GM12878 (cell line): ENCODE data around the gene KRTAP9-8. TPM values are rescaled to one million over a fixed set of nuclear protein-coding genes. Genes with fewer than 3 reads are reported as not detected.

Source experiments
- ATAC-seq: fragments of 200-7000 bp; cut with Tn5 transposase; 3 replicates; pipeline ENCODE4 v1.9.1; 2020; ENCODE audit warnings: mild to moderate bottlenecking, moderate library complexity
- BruUV-seq: library from RNA; stranded (reverse); fragments of 400-500 nt; replicated peaks from 2 replicates; lab custom pipeline; 2021; lab: Mats Ljungman, UMichigan
- CTCF ChIA-PET: fragments of 300-600 bp; sonication (Branson Sonifier 250); formaldehyde crosslinking; extraction: SDS; loops from one replicate; lab custom pipeline; 2021; ENCODE audit warnings: inconsistent platforms; lab: Yijun Ruan, JAX
- POLR2A ChIA-PET: fragments of 350-600 bp; formaldehyde crosslinking; extraction: SDS; loops from one replicate; lab custom pipeline; 2021; ENCODE audit warnings: inconsistent platforms; lab: Charles Lee
- RAD21 ChIA-PET: fragments of 300-600 bp; sonication (Branson Sonifier 250); formaldehyde crosslinking; loops from one replicate; lab custom pipeline; 2023; ENCODE audit warnings: antibody characterized with exemption; ENCODE audit not compliant: unreplicated experiment; lab: Charles Lee
- SMC1A ChIA-PET: fragments of 300-600 bp; sonication (Branson Sonifier 250); formaldehyde crosslinking; loops from one replicate; lab custom pipeline; 2023; ENCODE audit not compliant: unreplicated experiment, uncharacterized antibody; lab: Charles Lee
- DNase-seq: peaks from one replicate; pipeline ENCODE4 v3.0.0-alpha.2; 2011; ENCODE audit warnings: low read depth, low spot score
- FAIRE-seq: peaks from 3 replicates; lab custom pipeline; 2011; peaks lifted over from hg19 to GRCh38; lab: Jason Lieb, UNC
- H2AFZ ChIP-seq: 2 replicates; pipeline ENCODE4 v1.6.0; 2011; ENCODE audit warnings: low read depth, low read length, control low read depth; ENCODE audit not compliant: control insufficient read depth
- H3K27ac ChIP-seq: 2 replicates; pipeline ENCODE4 v1.5.1; 2011; ENCODE audit warnings: control low read depth; ENCODE audit not compliant: control insufficient read depth, insufficient read depth
- H3K27me3 ChIP-seq, 2 experiments: replicated peaks in 1 of 2; 2 replicates each; pipeline versions ENCODE4 v1.6.0 to v1.6.1; 2011; ENCODE audit warnings: low read length in 1 of 2; ENCODE audit not compliant: control insufficient read depth in 2 of 2, insufficient read depth in 2 of 2
- H3K36me3 ChIP-seq, 2 experiments: 2 replicates each; pipeline ENCODE4 v1.5.1; 2011; ENCODE audit warnings: low read length in 1 of 2; ENCODE audit not compliant: control insufficient read depth in 2 of 2, insufficient read depth in 2 of 2
- H3K4me1 ChIP-seq: 2 replicates; pipeline ENCODE4 v1.6.1; 2011; ENCODE audit warnings: mild to moderate bottlenecking, low read length, moderate library complexity, mixed read lengths; ENCODE audit not compliant: control insufficient read depth, insufficient read depth
- H3K4me2 ChIP-seq: 2 replicates; pipeline ENCODE4 v1.6.0; 2011; ENCODE audit warnings: control low read depth; ENCODE audit not compliant: control insufficient read depth, insufficient read depth
- H3K4me3 ChIP-seq: fragments of 200-600 bp; sonication (generic); 2 replicates; pipeline ENCODE4 v1.5.1; 2016
- H3K79me2 ChIP-seq: 2 replicates; pipeline ENCODE4 v1.6.0; 2011; ENCODE audit warnings: low read length; ENCODE audit not compliant: control insufficient read depth, insufficient read depth
- H3K9ac ChIP-seq: 2 replicates; pipeline ENCODE4 v1.8.0; 2011; ENCODE audit warnings: low read length, control low read depth, mixed read lengths; ENCODE audit not compliant: control insufficient read depth, insufficient read depth
- H3K9me3 ChIP-seq: replicated peaks from 3 replicates; pipeline ENCODE4 v1.5.1; 2011; ENCODE audit warnings: mild to moderate bottlenecking, low read length; ENCODE audit not compliant: control insufficient read depth, insufficient read depth
- H4K20me1 ChIP-seq: 2 replicates; pipeline ENCODE4 v1.6.0; 2011; ENCODE audit not compliant: control insufficient read depth, insufficient read depth
- CBX3 ChIP-seq: fragments of 200-600 bp; sonication (generic); IDR thresholded peaks from 2 replicates; pipeline ENCODE4 v1.6.1; 2016; ENCODE audit warnings: low read depth, borderline replicate concordance
- ETV6 ChIP-seq, 2 experiments: fragments of 450-650 bp in 1 of 2; IDR thresholded peaks in 1 of 2; conservative IDR thresholded peaks in 1 of 2; 2 replicates each; pipeline ENCODE4 v1.6.1; 2014; ENCODE audit warnings: antibody characterized with exemption in 1 of 2, borderline replicate concordance in 1 of 2, low read depth in 1 of 2, mild to moderate bottlenecking in 1 of 2, moderate library complexity in 1 of 2
- FOS ChIP-seq: IDR thresholded peaks from 3 replicates; pipeline ENCODE4 v1.6.1; 2011; ENCODE audit warnings: borderline replicate concordance; ENCODE audit not compliant: insufficient read length; ENCODE audit errors: extremely low read depth
- MAX ChIP-seq: IDR thresholded peaks from 2 replicates; pipeline ENCODE4 v1.6.1; 2012; ENCODE audit warnings: low read depth, low read length, improper control_type of control experiment
- MYC ChIP-seq: IDR thresholded peaks from 2 replicates; pipeline ENCODE4 v1.6.1; 2011; ENCODE audit warnings: mild to moderate bottlenecking, low read length, moderate library complexity, inconsistent platforms; ENCODE audit not compliant: insufficient read depth, insufficient replicate concordance, insufficient read length, severe bottlenecking
- NR2C2 ChIP-seq: IDR thresholded peaks from 2 replicates; pipeline ENCODE4 v1.6.1; 2011; ENCODE audit warnings: borderline replicate concordance, low read depth; ENCODE audit not compliant: control insufficient read depth, insufficient read length
- PAX8 ChIP-seq: fragments of 450-650 bp; IDR thresholded peaks from 2 replicates; pipeline ENCODE4 v1.6.1; 2017; ENCODE audit warnings: mild to moderate bottlenecking, moderate library complexity
- SIX5 ChIP-seq: IDR thresholded peaks from 2 replicates; pipeline ENCODE4 v1.6.1; 2011; ENCODE audit warnings: mild to moderate bottlenecking, low read depth, low read length, moderate library complexity; ENCODE audit not compliant: severe bottlenecking
- SRF ChIP-seq, 2 experiments: IDR thresholded peaks; 2 replicates each; pipeline ENCODE4 v1.6.1; 2011; ENCODE audit warnings: low read depth in 2 of 2, low read length in 2 of 2, mild to moderate bottlenecking in 1 of 2, moderate library complexity in 1 of 2
- TCF3 ChIP-seq: IDR thresholded peaks from 2 replicates; pipeline ENCODE4 v1.6.1; 2012; ENCODE audit warnings: low read depth, mild to moderate bottlenecking, low read length, borderline replicate concordance; ENCODE audit not compliant: insufficient read depth
- ZZZ3 ChIP-seq: IDR thresholded peaks from 2 replicates; pipeline ENCODE4 v1.6.1; 2011; ENCODE audit warnings: low read depth; ENCODE audit not compliant: control insufficient read depth, insufficient read length
- WGBS: methylation state at CpG from one replicate; pipeline ENCODE4 v1.1.6; 2016; ENCODE audit warnings: low lambda C conversion rate; ENCODE audit not compliant: insufficient replicate concordance, insufficient coverage; ENCODE audit errors: missing lambda C conversion rate; 5-methylcytosine and 5-hydroxymethylcytosine counted together
- in situ Hi-C: fragments of 300-500 bp; cut with MboI; formaldehyde crosslinking; loops from 9 replicates; pipeline ENCODE4 v1.14.3; 2018; ENCODE audit warnings: mixed read lengths
- intact Hi-C: fragments of 100-400 bp; cut with micrococcal nuclease; formaldehyde crosslinking; loops from one replicate; pipeline ENCODE4 v1.14.2; 2022; ENCODE audit not compliant: unreplicated experiment
- polyA plus RNA-seq, 11 experiments: library from polyadenylated mRNA; depleted of rRNA in 4 of 11; unstranded in 6 of 11; stranded (reverse) in 5 of 11; fragments of >200 nt; fragmentation: Nextera tagmentation in 4 of 11; fragmentation: Illumina TruSeq in 1 of 11; extraction: Ambion mirVana in 4 of 11; extraction: Trizol in 1 of 11; gene quantifications; 1 replicate in 1 of 11; 2 replicates in 10 of 11; pipeline versions ENCODE4 v1.2.1 to v1.2.3, GENCODE V29; 2011 to 2016; ENCODE audit warnings: inconsistent platforms in 2 of 11, missing spikeins in 2 of 11, low read depth in 1 of 11
- total RNA-seq, 4 experiments: library from RNA; depleted of rRNA in 3 of 4; stranded (reverse); fragments of >200 nt in 3 of 4; fragmentation: Illumina TruSeq in 1 of 4; extraction: Trizol in 1 of 4; gene quantifications; 2 replicates each; pipeline versions ENCODE4 v1.2.1 to v1.2.3, GENCODE V29; 2013 to 2021
- TF ChIP-seq, protein P1 (sequence below): fragments of 450-650 bp; conservative IDR thresholded peaks from 2 replicates; pipeline ENCODE4 v1.6.1; 2017; ENCODE audit warnings: mild to moderate bottlenecking, moderate library complexity
- TF ChIP-seq, protein P2 (sequence below): IDR thresholded peaks from 2 replicates; pipeline ENCODE4 v1.6.1; 2012; ENCODE audit warnings: mild to moderate bottlenecking, low read depth, low read length

The KRTAP9-8 gene
- total and polyA plus RNA-seq, 10 of the 15 experiments (the other 5 are each of a cell fraction or from before 2014, with no cell fraction given), result not detected

- TF ChIP-seq, protein P1, sequence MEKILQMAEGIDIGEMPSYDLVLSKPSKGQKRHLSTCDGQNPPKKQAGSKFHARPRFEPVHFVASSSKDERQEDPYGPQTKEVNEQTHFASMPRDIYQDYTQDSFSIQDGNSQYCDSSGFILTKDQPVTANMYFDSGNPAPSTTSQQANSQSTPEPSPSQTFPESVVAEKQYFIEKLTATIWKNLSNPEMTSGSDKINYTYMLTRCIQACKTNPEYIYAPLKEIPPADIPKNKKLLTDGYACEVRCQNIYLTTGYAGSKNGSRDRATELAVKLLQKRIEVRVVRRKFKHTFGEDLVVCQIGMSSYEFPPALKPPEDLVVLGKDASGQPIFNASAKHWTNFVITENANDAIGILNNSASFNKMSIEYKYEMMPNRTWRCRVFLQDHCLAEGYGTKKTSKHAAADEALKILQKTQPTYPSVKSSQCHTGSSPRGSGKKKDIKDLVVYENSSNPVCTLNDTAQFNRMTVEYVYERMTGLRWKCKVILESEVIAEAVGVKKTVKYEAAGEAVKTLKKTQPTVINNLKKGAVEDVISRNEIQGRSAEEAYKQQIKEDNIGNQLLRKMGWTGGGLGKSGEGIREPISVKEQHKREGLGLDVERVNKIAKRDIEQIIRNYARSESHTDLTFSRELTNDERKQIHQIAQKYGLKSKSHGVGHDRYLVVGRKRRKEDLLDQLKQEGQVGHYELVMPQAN, result no peak
- TF ChIP-seq NR2C2, result no peak
Measured at GRCh38 chr17:41211845-41212466, 25.8 kb upstream of the KRTAP9-8 start (continued).

DNA sequence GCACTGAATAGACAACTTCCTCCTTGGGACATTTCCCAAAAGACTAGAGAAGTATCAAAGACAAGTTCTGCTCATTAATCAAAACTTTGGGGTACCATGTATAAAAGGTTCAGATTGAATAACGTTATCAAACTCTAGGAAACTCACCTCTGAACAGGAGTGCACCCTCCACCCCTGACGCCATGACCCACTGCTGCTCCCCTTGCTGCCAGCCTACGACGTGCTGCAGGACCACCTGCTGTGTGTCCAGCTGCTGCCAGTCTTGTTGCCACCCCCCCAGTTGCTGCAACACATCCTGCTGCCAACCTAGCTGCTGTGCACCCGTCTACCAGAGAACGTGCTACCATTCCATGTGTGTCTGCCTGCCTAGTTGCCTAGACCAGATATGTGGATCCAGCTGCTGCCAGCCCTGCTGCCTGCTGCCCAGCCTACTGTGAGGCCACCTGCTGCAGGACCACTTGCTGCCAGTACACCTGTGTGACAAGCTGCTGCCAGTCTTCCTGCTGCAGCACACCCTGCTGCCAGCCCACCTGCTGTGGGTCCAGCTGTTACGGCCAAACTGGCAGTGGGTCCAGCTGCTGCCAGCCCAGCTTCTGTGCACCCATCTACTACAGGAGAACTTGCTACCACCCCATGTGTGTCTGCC is 25.2 kb upstream of the KRTAP9-8 start:
- H3K4me2 ChIP-seq, result no peak overlapping the region
- no peaks in the 10 kb centered on the region for H3K9me3 ChIP-seq
- H3K36me3 ChIP-seq, result no peaks in the 10 kb centered on the region
- H3K4me3 ChIP-seq, result no peak overlapping the region
- ChIA-PET RAD21 (no interaction called here), POLR2A (no interaction called here), CTCF (no interaction called here), SMC1A (no interaction called here)
- no peaks in the 10 kb centered on the region for H3K79me2 ChIP-seq
- BruUV-seq, result no TSS peak
- no peak overlapping the region for H3K27ac ChIP-seq
- intact Hi-C loops, result no loop called here
- FAIRE-seq, result no peak
- no peak overlapping the region for H3K9ac ChIP-seq
- no peak for ATAC-seq
- no peaks in the 10 kb centered on the region for H4K20me1 ChIP-seq
- no peak overlapping the region for H2AFZ ChIP-seq
- no peaks in the 10 kb centered on the region; a peak in 1 of 4 replicates for H3K27me3 ChIP-seq
- in situ Hi-C loops, result no loop called here
- DNase-seq, result no peak
- H3K4me1 ChIP-seq, result no peaks in the 10 kb centered on the region
- WGBS, result 14% methylated on average over 7 of the region's 7 CpGs
- TF ChIP-seq, protein P2, sequence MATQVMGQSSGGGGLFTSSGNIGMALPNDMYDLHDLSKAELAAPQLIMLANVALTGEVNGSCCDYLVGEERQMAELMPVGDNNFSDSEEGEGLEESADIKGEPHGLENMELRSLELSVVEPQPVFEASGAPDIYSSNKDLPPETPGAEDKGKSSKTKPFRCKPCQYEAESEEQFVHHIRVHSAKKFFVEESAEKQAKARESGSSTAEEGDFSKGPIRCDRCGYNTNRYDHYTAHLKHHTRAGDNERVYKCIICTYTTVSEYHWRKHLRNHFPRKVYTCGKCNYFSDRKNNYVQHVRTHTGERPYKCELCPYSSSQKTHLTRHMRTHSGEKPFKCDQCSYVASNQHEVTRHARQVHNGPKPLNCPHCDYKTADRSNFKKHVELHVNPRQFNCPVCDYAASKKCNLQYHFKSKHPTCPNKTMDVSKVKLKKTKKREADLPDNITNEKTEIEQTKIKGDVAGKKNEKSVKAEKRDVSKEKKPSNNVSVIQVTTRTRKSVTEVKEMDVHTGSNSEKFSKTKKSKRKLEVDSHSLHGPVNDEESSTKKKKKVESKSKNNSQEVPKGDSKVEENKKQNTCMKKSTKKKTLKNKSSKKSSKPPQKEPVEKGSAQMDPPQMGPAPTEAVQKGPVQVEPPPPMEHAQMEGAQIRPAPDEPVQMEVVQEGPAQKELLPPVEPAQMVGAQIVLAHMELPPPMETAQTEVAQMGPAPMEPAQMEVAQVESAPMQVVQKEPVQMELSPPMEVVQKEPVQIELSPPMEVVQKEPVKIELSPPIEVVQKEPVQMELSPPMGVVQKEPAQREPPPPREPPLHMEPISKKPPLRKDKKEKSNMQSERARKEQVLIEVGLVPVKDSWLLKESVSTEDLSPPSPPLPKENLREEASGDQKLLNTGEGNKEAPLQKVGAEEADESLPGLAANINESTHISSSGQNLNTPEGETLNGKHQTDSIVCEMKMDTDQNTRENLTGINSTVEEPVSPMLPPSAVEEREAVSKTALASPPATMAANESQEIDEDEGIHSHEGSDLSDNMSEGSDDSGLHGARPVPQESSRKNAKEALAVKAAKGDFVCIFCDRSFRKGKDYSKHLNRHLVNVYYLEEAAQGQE, result no peak
- TF ChIP-seq TCF3, result no peak
- TF ChIP-seq FOS, result no peak
- no peak for TF ChIP-seq PAX8
- TF ChIP-seq CBX3, result no peak
- no peak for TF ChIP-seq MAX
- TF ChIP-seq ETV6 (conservative IDR thresholded peaks at IDR 0.05 in 1 of 2, IDR thresholded peaks at IDR 0.05 in 1 of 2; ENCODE audit: borderline replicate concordance in 1 of 2, low read depth in 1 of 2), result no peak
- no peak for TF ChIP-seq SIX5
- no peak for TF ChIP-seq SRF (IDR thresholded peaks at IDR 0.05; ENCODE audit: low read depth in 2 of 2, low read length in 2 of 2)
- TF ChIP-seq ZZZ3, result no peak
- no peak for TF ChIP-seq MYC
